Measurements from ENCODE around the gene THADA. TPM values are rescaled to one million over a fixed set of nuclear protein-coding genes. Genes with fewer than 3 reads are reported as not detected.
"Not testable (repeated sequence)": the region's sequence is repeated elsewhere in the genome, so short reads cannot be mapped to it uniquely, and the experiment has no call there.

THADA gene
- total RNA-seq, 2 donors from 2014 or later, result 39.5 to 46.3 TPM

DNA sequence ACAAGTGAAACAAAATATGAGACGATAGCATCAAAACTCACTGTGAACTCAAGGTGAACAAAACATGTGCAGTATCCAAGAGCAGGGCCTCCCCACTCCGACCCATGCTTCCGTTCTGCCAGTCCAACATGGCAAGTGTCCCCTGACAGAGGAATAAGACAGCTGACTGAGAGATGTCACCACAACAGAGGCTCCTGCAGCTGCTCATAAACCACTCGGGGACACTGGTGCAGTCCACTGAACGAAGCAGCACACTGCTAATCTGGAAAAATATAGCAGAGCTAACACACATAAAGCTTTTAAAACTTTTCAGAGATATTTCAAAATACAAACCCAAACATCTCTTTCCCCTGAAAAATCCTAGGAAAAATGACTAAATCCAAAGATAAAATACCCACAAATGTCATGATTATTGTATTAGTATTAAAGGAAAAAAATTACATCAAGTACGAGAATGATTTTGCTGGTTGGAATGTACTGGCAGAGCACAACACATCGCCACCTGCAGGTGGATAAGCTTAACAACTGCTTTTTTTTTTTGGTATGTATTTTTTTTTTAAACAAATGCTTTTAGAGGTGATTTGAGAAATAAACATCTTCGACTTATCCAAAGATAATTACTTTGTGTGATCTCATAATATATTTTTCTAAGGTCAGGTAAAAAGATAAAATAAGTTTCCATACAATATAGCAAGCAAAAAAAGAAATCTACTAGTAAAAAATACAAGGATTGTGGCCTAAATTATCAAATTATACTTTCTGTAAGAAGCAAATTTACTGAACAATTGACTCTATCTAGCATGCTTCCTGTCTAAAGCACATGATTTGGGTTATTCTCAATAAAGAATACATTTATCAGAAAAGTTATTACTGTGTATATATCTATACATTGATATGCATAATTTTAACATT lies 18.6 kb downstream of the THADA start:
- peak overlapping the region in 1 of 2 donors; percentile 29 for H3K4me3 Mint-ChIP-seq
- DNase-seq, result peak in 1 of 2 donors; percentile 27
- H3K27ac Mint-ChIP-seq, result peak overlapping the region; percentile 33

DNA sequence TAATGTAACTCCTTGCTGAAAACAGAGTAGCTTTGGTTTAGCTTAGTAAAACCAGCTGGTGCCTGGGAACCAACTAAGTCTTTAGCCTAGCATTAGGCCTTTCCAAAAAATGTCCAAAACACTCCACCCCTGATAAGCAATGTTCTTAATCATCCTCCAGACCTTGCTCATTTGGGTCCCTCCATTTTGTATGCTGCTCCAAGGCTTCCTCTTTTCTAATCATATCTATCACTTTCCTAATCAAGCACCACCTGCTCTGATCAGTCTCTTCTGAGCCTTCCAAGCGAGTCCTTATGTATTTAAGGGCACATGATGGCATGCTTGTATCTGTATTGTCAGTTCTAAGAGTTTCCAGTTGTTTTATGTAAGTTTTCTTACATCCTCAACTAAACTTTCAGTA lies 23.6 kb downstream of the THADA start:
- Mint-ChIP-seq H3K27me3 (ENCODE audit: low read depth) (no peaks in the 10 kb centered on the region), H3K9me3 (no peaks in the 10 kb centered on the region), H3K4me3 (peak overlapping the region in 1 of 2 donors; percentile 32), H3K4me1 (ENCODE audit: low read depth) (peaks cover 51% of the 10 kb centered on the region), H3K27ac (peak overlapping the region; percentile 64), H3K36me3 (ENCODE audit: insufficient read depth in 2 of 2) (peaks cover 22 to 33% of the 10 kb centered on the region in 2 donors)
- ATAC-seq (replicated peaks in 1 of 2), result no peak
- DNase-seq, result no peak

More for the DNA sequence above, 18.6 kb downstream of the THADA start:
- Mint-ChIP-seq H3K27me3 (ENCODE audit: low read depth) (no peaks in the 10 kb centered on the region), H3K4me1 (ENCODE audit: low read depth) (peaks cover 30% of the 10 kb centered on the region), H3K9me3 (no peaks in the 10 kb centered on the region), H3K36me3 (ENCODE audit: insufficient read depth in 2 of 2) (peaks cover 13 to 33% of the 10 kb centered on the region in 2 donors)
- ATAC-seq (replicated peaks in 1 of 2), result peak; percentile 18 to 26

DNA sequence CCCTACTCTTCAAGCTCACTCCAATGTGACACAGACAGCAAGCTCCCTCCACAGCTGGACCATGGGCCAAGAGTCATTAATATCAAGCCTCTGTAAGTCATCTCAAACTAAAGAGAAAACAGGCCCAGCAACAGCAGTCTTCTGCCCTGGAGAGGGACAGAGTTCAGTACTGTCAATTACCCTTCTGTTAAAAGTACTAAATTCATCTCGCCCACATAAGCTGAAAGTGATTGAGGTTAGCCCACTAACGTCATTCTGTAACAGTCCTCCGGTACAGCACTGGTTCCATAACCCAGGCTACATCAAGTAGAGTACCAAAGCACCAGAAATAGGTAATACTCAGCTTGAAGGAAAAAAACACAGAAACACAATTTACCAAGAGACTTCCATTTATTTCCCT lies 25.9 kb downstream of the THADA start:
- Mint-ChIP-seq H3K27me3 (ENCODE audit: low read depth) (no peaks in the 10 kb centered on the region), H3K4me3 (peak overlapping the region; percentile 75 to 85), H3K4me1 (ENCODE audit: low read depth) (peaks cover 64% of the 10 kb centered on the region), H3K36me3 (ENCODE audit: insufficient read depth in 2 of 2) (peaks cover 21 to 30% of the 10 kb centered on the region in 2 donors), H3K27ac (peak overlapping the region; percentile 79), H3K9me3 (no peaks in the 10 kb centered on the region)
- DNase-seq (peak; percentile 28 to 61), ATAC-seq (replicated peaks in 1 of 2) (peak; percentile 89 to 92)

DNA sequence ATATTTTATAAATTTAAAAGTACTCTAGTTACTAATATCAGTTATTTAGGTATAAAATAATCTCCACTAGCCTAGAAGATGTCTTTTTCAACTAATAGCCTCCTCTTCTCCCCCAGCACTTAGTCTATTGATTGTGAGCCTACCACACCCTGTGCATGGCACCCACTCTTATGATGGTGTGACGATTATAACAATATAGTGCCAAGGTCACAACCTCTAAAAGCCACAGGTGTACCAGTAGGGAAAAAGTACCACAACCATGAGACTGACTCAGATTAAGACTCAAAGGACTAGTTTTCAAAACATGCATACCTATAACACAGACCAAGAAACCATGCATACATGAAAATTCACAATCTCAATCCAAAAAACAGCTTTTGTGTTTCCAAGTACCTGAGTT lies 27.6 kb downstream of the THADA start:
- Mint-ChIP-seq H3K4me3 (peak overlapping the region; percentile 59 to 72), H3K36me3 (ENCODE audit: insufficient read depth in 2 of 2) (peaks cover 18 to 35% of the 10 kb centered on the region in 2 donors), H3K27ac (peak overlapping the region; percentile 18), H3K9me3 (no peaks in the 10 kb centered on the region), H3K27me3 (ENCODE audit: low read depth) (no peaks in the 10 kb centered on the region), H3K4me1 (ENCODE audit: low read depth) (peaks cover 81% of the 10 kb centered on the region)
- ATAC-seq (replicated peaks in 1 of 2), result peak; percentile 79 to 80
- peak in 1 of 2 donors; percentile 16 for DNase-seq

DNA sequence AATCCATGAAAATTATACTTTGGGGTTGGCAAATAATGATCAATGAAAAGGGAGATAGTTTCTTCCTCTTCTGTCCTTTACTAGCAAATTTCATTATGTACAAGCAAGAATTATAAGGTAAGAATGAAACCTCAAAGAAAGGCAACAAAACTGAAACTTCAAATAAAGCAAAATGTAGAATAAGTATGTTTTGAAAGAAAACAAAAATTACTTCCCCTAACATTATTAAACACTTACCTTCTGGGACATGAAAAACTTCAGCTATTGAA lies 29.4 kb downstream of the THADA start:
- peak overlapping the region; percentile 10 to 58 for H3K4me3 Mint-ChIP-seq
- DNase-seq (no peak), ATAC-seq (replicated peaks in 1 of 2) (no peak)
- H3K27me3 Mint-ChIP-seq (ENCODE audit: low read depth), result no peaks in the 10 kb centered on the region
- H3K9me3 Mint-ChIP-seq, result no peaks in the 10 kb centered on the region
- H3K36me3 Mint-ChIP-seq (ENCODE audit: insufficient read depth in 2 of 2), result peaks cover 15 to 37% of the 10 kb centered on the region in 2 donors
- peaks cover 90% of the 10 kb centered on the region for H3K4me1 Mint-ChIP-seq (ENCODE audit: low read depth)
- H3K27ac Mint-ChIP-seq, result no peak overlapping the region

DNA sequence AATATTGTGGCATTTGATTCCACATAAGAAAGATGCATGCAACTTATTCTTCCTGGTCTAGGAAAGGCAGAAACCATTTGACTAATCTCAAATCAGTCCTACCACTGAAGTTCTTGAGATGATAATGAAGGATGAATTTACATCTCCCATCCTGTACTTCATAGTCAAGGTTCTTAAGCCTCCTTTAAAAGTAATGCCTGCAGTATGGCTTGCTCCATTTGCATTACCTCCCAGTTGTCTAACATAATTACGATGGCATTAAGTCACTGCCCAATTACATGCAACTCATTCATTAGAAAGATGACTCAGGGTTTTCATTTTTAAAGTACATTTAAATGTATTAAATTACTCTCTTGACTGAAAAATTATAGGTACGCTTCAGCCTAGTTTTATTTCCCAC lies 32.2 kb downstream of the THADA start:
- DNase-seq (no peak), ATAC-seq (replicated peaks in 1 of 2) (no peak)
- Mint-ChIP-seq H3K4me1 (ENCODE audit: low read depth) (peaks cover 93% of the 10 kb centered on the region), H3K27ac (no peak overlapping the region), H3K36me3 (ENCODE audit: insufficient read depth in 2 of 2) (peaks cover 13 to 31% of the 10 kb centered on the region in 2 donors), H3K27me3 (ENCODE audit: low read depth) (no peaks in the 10 kb centered on the region), H3K9me3 (no peaks in the 10 kb centered on the region), H3K4me3 (peak overlapping the region in 1 of 2 donors; percentile 46)

DNA sequence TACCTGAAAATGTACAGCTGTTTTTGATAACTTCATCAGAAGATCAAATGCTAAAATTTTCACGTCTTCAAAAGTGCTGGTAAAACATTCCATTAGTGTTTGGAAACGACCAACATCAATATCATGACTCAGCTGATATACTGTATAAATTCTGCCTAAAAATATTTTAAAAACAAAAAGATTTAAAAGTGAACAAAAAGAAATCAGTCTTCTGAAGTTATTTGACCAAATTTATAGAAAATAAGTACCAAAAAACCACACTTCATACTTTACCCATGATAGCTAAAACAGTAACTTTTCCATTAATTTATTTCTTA lies 35.6 kb downstream of the THADA start:
- H3K4me1 Mint-ChIP-seq (ENCODE audit: low read depth), result peaks cover 62% of the 10 kb centered on the region
- no peaks in the 10 kb centered on the region for H3K9me3 Mint-ChIP-seq
- H3K36me3 Mint-ChIP-seq (ENCODE audit: insufficient read depth in 2 of 2), result peaks cover 8 to 34% of the 10 kb centered on the region in 2 donors
- DNase-seq, result no peak
- H3K27ac Mint-ChIP-seq, result peak overlapping the region; percentile 99
- H3K4me3 Mint-ChIP-seq, result peak overlapping the region; percentile 67 to 89
- no peak for ATAC-seq (replicated peaks in 1 of 2)
- H3K27me3 Mint-ChIP-seq (ENCODE audit: low read depth), result no peaks in the 10 kb centered on the region

DNA sequence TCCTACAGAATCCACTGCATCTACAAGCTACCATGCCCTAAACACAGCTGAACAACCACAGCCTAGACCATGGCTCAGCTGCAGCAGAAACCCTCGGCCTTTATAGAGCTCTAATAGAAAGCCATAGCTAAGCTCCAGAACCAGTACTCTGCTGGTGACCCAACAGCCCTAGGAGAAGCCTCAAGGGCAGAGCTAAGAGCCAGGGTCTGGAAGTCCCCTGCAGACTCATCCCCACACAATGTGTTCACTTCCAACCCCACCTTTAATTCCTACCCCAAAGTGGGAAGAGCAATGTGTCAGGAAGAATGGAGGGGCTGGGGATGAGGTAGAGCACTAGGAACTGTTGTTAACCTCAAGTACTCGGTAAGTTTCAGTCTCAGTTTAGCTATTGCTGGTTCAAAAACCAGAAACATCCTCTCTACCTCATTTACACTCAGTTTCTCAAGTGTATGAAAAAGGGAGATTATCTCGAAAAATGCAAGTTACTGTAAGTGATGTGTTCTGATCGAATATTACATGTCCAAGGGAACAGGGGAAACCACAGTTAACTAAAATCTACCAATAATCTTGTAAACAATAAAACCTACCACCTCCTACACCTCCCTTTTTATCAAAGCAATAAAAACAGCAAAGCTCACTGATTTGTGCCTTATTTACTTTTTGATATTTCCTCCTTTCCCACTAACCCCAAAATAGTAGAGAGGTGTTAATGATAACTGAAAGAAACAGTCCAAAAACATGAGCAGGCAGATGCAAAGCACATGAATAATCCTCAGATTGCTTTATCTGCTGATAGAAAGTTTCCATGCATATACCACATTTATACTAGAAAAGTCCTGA lies 36.2 kb downstream of the THADA start:
- ATAC-seq (replicated peaks in 1 of 2) (peak; percentile 86 to 90), DNase-seq (peak; percentile 31 to 39)
- H3K4me3 Mint-ChIP-seq, result peak overlapping the region; percentile 67 to 89
- H3K27ac Mint-ChIP-seq, result peak overlapping the region; percentile 99
- peaks cover 8 to 33% of the 10 kb centered on the region in 2 donors for H3K36me3 Mint-ChIP-seq (ENCODE audit: insufficient read depth in 2 of 2)
- H3K9me3 Mint-ChIP-seq, result no peaks in the 10 kb centered on the region
- no peaks in the 10 kb centered on the region for H3K27me3 Mint-ChIP-seq (ENCODE audit: low read depth)
- H3K4me1 Mint-ChIP-seq (ENCODE audit: low read depth), result peaks cover 58% of the 10 kb centered on the region

DNA sequence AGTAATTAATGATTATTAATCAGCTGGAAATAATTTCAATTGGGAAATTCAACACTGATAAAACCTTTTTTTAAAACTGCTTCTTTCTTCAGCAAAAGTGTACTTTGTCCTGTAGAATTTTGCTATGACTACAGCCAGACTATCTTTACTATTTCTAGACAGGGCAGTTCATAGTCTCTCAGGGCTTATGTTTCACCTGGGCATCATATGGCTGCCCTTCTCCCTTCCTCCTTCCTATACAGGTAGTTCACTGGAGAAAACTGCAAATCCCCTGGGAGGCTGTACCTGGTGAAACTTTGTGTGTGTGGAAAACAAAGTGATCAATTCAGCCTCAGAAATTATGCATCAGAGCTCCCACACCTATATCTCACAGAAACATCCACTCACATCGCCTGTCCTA lies 38.6 kb downstream of the THADA start:
- no peak overlapping the region for H3K27ac Mint-ChIP-seq

DNA sequence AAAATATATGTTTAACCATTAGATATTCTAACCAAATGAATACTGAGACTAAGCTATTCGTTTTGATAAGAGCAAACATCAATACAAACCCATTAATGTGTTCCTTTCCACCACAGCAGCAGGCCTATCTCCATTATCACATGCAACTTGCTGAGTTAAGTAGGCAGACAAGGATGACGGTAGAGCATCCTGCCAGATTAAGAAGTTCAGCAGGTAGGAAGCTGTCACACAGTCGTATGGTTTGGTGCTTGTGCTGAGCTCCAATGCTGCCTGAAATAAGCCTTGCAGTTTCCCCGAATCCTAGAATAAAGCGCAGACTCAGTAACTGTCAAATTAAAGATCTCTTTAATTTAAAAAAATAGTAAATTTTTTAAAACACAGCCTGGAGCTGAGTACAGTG lies 39.6 kb downstream of the THADA start:
- H3K4me3 Mint-ChIP-seq, result no peak overlapping the region
- peaks cover 2 to 27% of the 10 kb centered on the region in 2 donors for H3K36me3 Mint-ChIP-seq (ENCODE audit: insufficient read depth in 2 of 2)
- no peak for ATAC-seq (replicated peaks in 1 of 2)
- H3K4me1 Mint-ChIP-seq (ENCODE audit: low read depth), result peaks cover 25% of the 10 kb centered on the region
- H3K9me3 Mint-ChIP-seq, result no peaks in the 10 kb centered on the region
- H3K27me3 Mint-ChIP-seq (ENCODE audit: low read depth), result no peaks in the 10 kb centered on the region
- DNase-seq, result no peak
- no peak overlapping the region for H3K27ac Mint-ChIP-seq

More for the DNA sequence above, 38.6 kb downstream of the THADA start:
- Mint-ChIP-seq H3K9me3 (no peaks in the 10 kb centered on the region), H3K4me3 (no peak overlapping the region), H3K27me3 (ENCODE audit: low read depth) (no peaks in the 10 kb centered on the region), H3K4me1 (ENCODE audit: low read depth) (peaks cover 34% of the 10 kb centered on the region), H3K36me3 (ENCODE audit: insufficient read depth in 2 of 2) (peaks cover 4 to 29% of the 10 kb centered on the region in 2 donors)
- no peak for ATAC-seq (replicated peaks in 1 of 2)
- DNase-seq, result no peak

DNA sequence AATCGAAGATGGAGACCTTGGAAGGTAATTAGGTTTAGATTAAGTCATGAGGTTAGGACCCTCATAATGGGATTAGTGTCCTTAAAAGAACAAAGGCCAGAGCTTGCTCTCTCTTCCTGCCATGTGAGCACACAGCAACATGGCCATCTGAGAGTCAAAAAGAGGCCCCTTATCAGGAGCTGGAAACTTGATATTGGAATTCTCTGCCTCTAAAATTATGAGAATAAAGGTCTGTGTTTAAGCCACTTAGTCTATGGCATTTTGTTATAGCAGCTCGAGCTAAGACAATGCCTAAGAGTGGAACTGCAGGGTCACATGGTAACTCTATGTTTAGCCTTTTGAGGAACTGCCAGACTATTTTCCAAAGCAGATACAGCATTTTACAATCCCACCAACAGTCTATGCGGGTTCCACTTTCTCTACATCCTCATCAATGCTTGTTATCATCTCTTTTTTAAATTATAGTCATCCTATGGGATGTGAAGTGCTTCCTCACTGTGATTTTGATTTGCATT lies 42.4 kb downstream of the THADA start:
- no peak for DNase-seq
- Mint-ChIP-seq H3K4me1 (ENCODE audit: low read depth) (peaks cover 6% of the 10 kb centered on the region), H3K27ac (no peak overlapping the region), H3K9me3 (no peaks in the 10 kb centered on the region), H3K36me3 (ENCODE audit: insufficient read depth in 2 of 2) (peaks cover 5 to 43% of the 10 kb centered on the region in 2 donors), H3K27me3 (ENCODE audit: low read depth) (no peaks in the 10 kb centered on the region), H3K4me3 (no peak overlapping the region)
- no peak for ATAC-seq (replicated peaks in 1 of 2)

DNA sequence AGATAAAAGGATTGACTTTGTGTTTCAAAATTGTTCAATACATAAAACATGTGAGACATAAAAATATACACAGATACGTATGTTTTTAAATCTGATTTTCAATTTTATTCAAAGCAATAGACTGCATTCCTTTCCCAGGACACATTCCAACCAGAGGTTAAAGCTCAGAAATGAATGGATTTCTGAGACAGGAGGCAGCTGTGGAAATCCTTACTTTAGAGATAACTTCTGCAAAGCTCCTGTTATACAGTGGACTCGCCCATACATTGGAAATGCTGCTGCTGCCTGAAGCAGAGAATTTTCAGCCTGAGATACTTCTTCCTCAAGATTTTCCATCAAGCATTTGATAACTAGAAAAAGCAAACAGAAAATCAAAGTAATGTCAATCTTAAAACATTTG lies 43.8 kb downstream of the THADA start:
- no peaks in the 10 kb centered on the region for H3K27me3 Mint-ChIP-seq (ENCODE audit: low read depth)

DNA sequence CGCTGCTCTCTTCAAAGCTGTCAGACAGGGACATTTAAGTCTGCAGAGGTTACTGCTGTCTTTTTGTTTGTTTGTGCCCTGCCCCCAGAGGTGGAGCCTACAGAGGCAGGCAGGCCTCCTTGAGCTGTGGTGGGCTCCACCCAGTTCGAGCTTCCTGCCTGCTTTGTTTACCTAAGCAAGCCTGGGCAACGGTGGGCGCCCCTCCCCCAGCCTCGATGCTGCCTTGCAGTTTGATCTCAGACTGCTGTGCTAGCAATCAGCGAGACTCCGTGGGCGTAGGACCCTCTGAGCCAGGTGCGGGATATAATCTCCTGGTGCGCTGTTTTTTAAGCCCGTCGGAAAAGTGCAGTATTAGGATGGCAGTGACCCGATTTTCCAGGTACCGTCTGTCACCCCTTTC lies 47.5 kb downstream of the THADA start:
- H3K27ac Mint-ChIP-seq; H3K4me3 Mint-ChIP-seq; H3K4me1 Mint-ChIP-seq (ENCODE audit: low read depth); DNase-seq; H3K27me3 Mint-ChIP-seq (ENCODE audit: low read depth); ATAC-seq (replicated peaks in 1 of 2); H3K9me3 Mint-ChIP-seq: not testable (repeated sequence)
- H3K36me3 Mint-ChIP-seq (ENCODE audit: insufficient read depth in 2 of 2), result peaks cover 3 to 38% of the 10 kb centered on the region in 2 donors

More for the DNA sequence above, 43.8 kb downstream of the THADA start:
- Mint-ChIP-seq H3K36me3 (ENCODE audit: insufficient read depth in 2 of 2) (peaks cover 3 to 48% of the 10 kb centered on the region in 2 donors), H3K9me3 (peaks cover 0 to 6% of the 10 kb centered on the region in 2 donors), H3K27ac (no peak overlapping the region), H3K4me1 (ENCODE audit: low read depth) (peaks cover 6% of the 10 kb centered on the region), H3K4me3 (no peak overlapping the region)
- ATAC-seq (replicated peaks in 1 of 2) (no peak), DNase-seq (no peak)

Data from activated T-cell treated with anti-CD3 and anti-CD28 coated beads, Interleukin-2, amount 50 U/mL, for 72 hours (primary cell).